ENCODE measurements around the gene C11orf68. TPM values are rescaled to one million over a fixed set of nuclear protein-coding genes. Genes with fewer than 3 reads are reported as not detected.

C11orf68 gene
- total RNA-seq, 1 experiment from 2014 or later, result 48.0 TPM

DNA sequence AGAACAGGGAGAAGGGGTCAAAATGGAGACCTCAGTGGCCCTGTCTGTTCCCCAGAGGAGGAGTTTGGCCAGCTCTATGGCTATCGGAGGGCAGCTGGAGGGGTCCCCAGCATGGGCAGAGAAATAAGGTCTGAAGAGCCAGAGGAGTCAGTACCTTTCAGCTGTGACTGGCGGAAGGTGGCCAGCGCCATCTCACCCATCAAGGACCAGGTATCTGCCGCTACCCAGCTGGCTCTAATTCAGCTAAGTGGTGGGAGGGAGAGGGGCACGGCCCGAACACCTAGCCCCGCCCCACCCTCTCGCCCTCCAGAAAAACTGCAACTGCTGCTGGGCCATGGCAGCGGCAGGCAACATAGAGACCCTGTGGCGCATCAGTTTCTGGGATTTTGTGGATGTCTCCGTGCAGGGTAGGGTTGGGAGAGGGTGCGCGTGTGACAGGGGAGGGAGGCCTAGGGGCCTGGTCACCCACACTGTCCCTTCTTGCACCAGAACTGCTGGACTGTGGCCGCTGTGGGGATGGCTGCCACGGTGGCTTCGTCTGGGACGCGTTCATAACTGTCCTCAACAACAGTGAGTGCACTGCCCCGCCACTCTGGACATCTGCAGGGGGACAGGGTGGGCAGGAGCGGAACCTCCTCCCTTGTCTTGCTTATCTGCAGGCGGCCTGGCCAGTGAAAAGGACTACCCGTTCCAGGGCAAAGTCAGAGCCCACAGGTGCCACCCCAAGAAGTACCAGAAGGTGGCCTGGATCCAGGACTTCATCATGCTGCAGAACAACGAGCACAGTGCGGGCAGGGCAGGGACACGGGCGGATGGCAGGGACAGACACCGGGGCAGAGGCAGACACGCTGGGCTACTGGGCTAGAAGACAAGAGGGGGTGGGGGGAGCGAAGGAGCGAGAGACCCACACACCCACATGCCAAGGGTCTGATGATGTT lies 36.5 kb downstream of the C11orf68 start:
- intact Hi-C loops (cut with micrococcal nuclease), result no loop called here
- no peak for DNase-seq (ENCODE audit: unreplicated experiment)
- Mint-ChIP-seq H3K36me3 (ENCODE audit: insufficient read depth, unreplicated experiment) (peaks cover 26% of the 10 kb centered on the region), H3K9me3 (ENCODE audit: unreplicated experiment) (no peaks in the 10 kb centered on the region), H3K4me3 (ENCODE audit: unreplicated experiment) (no peak overlapping the region), H3K27me3 (ENCODE audit: insufficient read depth, unreplicated experiment) (no peaks in the 10 kb centered on the region), H3K4me1 (ENCODE audit: insufficient read depth, unreplicated experiment) (no peaks in the 10 kb centered on the region), H3K27ac (ENCODE audit: low read depth, unreplicated experiment) (no peak overlapping the region)
- TF ChIP-seq, protein P1, sequence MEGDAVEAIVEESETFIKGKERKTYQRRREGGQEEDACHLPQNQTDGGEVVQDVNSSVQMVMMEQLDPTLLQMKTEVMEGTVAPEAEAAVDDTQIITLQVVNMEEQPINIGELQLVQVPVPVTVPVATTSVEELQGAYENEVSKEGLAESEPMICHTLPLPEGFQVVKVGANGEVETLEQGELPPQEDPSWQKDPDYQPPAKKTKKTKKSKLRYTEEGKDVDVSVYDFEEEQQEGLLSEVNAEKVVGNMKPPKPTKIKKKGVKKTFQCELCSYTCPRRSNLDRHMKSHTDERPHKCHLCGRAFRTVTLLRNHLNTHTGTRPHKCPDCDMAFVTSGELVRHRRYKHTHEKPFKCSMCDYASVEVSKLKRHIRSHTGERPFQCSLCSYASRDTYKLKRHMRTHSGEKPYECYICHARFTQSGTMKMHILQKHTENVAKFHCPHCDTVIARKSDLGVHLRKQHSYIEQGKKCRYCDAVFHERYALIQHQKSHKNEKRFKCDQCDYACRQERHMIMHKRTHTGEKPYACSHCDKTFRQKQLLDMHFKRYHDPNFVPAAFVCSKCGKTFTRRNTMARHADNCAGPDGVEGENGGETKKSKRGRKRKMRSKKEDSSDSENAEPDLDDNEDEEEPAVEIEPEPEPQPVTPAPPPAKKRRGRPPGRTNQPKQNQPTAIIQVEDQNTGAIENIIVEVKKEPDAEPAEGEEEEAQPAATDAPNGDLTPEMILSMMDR (IDR thresholded peaks at IDR 0.05; ENCODE audit: unreplicated experiment), result no peak
- BruUV-seq (replicated peaks), result no TSS peak
- POLR2A ChIA-PET, result interaction anchor here (1.3 kb wide), 1 partner anchor 21 kb away, joined by 4 read pairs; no protein-coding TSS in a partner anchor
- CTCF ChIA-PET, result interaction anchor here (0.7 to 9.0 kb wide), 5 partner anchors 11 to 171 kb away, joined by 3 to 203 read pairs (median 4); partner anchors contain the start of genes KAT5 and MUS81

DNA sequence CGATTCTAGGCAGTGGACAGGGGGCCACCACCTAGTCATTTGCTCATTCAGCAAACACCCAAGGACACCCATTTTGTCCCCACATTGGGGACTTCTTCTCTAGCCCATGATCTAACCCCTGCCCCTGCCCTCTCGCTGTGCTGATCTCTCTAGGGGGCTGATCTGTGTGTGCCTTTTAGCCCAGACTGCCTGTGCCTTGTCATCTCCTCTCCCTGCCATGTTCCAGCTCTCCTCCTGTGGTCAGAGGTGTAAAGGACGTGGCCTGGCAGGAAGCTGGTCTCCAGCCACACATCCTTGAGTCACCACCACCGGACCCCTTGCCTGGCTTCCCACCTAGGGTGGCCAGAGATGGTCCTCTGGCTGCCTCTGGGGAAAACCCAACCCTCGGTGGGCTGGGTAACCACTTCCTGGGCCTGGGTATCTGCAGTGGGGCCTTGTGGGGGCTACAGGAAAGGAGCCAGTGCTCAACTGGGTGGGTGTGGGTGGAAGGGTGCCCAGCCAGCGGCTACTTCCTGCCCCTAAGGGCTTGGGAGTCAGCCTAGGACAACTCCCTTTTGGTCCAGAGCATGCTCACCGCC lies 37.9 kb downstream of the C11orf68 start:
- no peaks in the 10 kb centered on the region for H3K27me3 Mint-ChIP-seq (ENCODE audit: insufficient read depth, unreplicated experiment)
- no peak overlapping the region for H3K27ac Mint-ChIP-seq (ENCODE audit: low read depth, unreplicated experiment)
- H3K4me1 Mint-ChIP-seq (ENCODE audit: insufficient read depth, unreplicated experiment), result no peaks in the 10 kb centered on the region
- H3K4me3 Mint-ChIP-seq (ENCODE audit: unreplicated experiment), result no peak overlapping the region
- no peak for DNase-seq (ENCODE audit: unreplicated experiment)
- TF ChIP-seq, protein P1 (IDR thresholded peaks at IDR 0.05; ENCODE audit: unreplicated experiment), result no peak
- POLR2A ChIA-PET, result interaction anchor here (0.5 to 1.4 kb wide), 4 partner anchors 9 to 161 kb away, joined by 3 to 6 read pairs (median 4); partner anchors contain the start of gene CCDC85B
- intact Hi-C loops (cut with micrococcal nuclease), result no loop called here
- peaks cover 16% of the 10 kb centered on the region for H3K36me3 Mint-ChIP-seq (ENCODE audit: insufficient read depth, unreplicated experiment)
- CTCF ChIA-PET, result interaction anchor here (0.6 to 2.5 kb wide), 4 partner anchors 21 to 473 kb away, joined by 3 to 6 read pairs (median 5); partner anchors contain the start of genes KAT5 and MUS81
- no TSS peak for BruUV-seq (replicated peaks)
- no peaks in the 10 kb centered on the region for H3K9me3 Mint-ChIP-seq (ENCODE audit: unreplicated experiment)

DNA sequence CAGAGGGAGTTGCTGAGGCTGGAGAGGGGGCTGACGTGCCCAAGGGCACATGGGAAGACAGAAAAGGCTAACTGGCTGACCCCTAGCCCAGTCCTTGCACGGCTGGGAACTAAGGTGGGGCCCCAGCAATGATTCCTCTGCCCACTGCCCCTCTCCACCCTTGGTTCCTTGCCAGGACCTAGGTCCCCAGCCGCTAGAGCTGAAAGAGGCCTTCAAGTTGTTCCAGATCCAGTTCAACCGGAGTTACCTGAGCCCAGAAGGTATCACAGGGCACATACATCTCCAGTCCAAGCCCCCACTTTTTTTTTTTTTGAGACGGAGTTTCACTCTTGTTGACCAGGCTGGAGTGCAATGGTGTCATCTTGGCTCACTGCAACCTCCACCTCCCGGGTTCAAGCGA lies 38.8 kb downstream of the C11orf68 start:
- no peaks in the 10 kb centered on the region for H3K9me3 Mint-ChIP-seq (ENCODE audit: unreplicated experiment)
- intact Hi-C loops (cut with micrococcal nuclease), result no loop called here
- no peak overlapping the region for H3K27ac Mint-ChIP-seq (ENCODE audit: low read depth, unreplicated experiment)
- H3K27me3 Mint-ChIP-seq (ENCODE audit: insufficient read depth, unreplicated experiment), result no peaks in the 10 kb centered on the region
- TF ChIP-seq, protein P1 (IDR thresholded peaks at IDR 0.05; ENCODE audit: unreplicated experiment), result no peak
- peaks cover 10% of the 10 kb centered on the region for H3K36me3 Mint-ChIP-seq (ENCODE audit: insufficient read depth, unreplicated experiment)
- no peak overlapping the region for H3K4me3 Mint-ChIP-seq (ENCODE audit: unreplicated experiment)
- POLR2A ChIA-PET, result no interaction called here
- BruUV-seq (replicated peaks), result no TSS peak
- H3K4me1 Mint-ChIP-seq (ENCODE audit: insufficient read depth, unreplicated experiment), result no peaks in the 10 kb centered on the region
- CTCF ChIA-PET, result interaction anchor here (0.6 to 2.5 kb wide), 4 partner anchors 8 to 119 kb away, joined by 3 to 15 read pairs (median 4); partner anchors contain the start of genes FIBP and MUS81
- DNase-seq (ENCODE audit: unreplicated experiment), result no peak

DNA sequence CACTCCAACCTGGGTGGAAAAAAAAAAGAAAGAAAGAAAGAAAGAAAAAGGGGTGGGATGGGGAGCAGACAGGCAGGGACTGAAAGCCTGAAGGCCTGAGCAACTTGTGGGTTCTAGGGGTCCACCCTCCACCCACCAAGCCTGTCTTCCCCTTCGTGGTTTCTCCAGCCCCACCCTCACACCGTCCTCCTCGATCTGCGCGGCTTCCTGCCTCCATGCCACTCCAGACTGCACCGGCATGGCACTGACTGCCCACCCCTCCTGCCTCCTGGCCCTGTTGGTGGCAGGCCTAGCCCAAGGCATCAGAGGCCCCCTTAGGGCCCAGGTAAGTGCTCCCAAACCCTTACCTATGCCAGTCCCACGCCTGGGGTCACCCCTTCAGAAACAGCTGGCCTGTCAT lies 39.2 kb downstream of the C11orf68 start, which contains the start of gene CTSW:
Gene CTSW (plus strand): TSS at position 221 of the 400 bp plus-strand sequence. CDS start 18 bp downstream, at position 239.
- no peak for DNase-seq (ENCODE audit: unreplicated experiment)
- intact Hi-C loops (cut with micrococcal nuclease), result no loop called here
- CTCF ChIA-PET, result interaction anchor here (0.6 to 2.4 kb wide), 3 partner anchors 8 to 120 kb away, joined by 3 to 15 read pairs (median 3); partner anchors contain the start of gene FIBP
- no TSS peak for BruUV-seq (replicated peaks)
- no peaks in the 10 kb centered on the region for H3K27me3 Mint-ChIP-seq (ENCODE audit: insufficient read depth, unreplicated experiment)
- H3K9me3 Mint-ChIP-seq (ENCODE audit: unreplicated experiment), result no peaks in the 10 kb centered on the region
- H3K27ac Mint-ChIP-seq (ENCODE audit: low read depth, unreplicated experiment), result no peak within 1 kb of the TSS
- peaks cover 6% of the 10 kb centered on the region for H3K36me3 Mint-ChIP-seq (ENCODE audit: insufficient read depth, unreplicated experiment)
- TF ChIP-seq, protein P1 (IDR thresholded peaks at IDR 0.05; ENCODE audit: unreplicated experiment), result no peak
- no peak within 1 kb of the TSS for H3K4me3 Mint-ChIP-seq (ENCODE audit: unreplicated experiment)
- H3K4me1 Mint-ChIP-seq (ENCODE audit: insufficient read depth, unreplicated experiment), result no peaks in the 10 kb centered on the region
- POLR2A ChIA-PET, result interaction anchor here (2.1 kb wide), 1 partner anchor 8 kb away, joined by 8 read pairs; the partner anchor contains the start of gene FIBP
